Smooth muscle cell (in vitro differentiated cells): ENCODE measurements around the gene RGS12. TPM values are rescaled to one million over a fixed set of nuclear protein-coding genes. Genes with fewer than 3 reads are reported as not detected.

Experiments used
- DNase-seq: peaks from one replicate; lab custom pipeline; 2025; ENCODE audit not compliant: unreplicated experiment; lab: John Stamatoyannopoulos, UW
- H2AFZ ChIP-seq: fragments of 200-600 bp; sonication (generic); 2 replicates; pipeline ENCODE4 v1.6.0; 2016; ENCODE audit warnings: antibody characterized with exemption, low read depth, mild to moderate bottlenecking
- H3F3A ChIP-seq: fragments of 200-600 bp; sonication (generic); 2 replicates; pipeline ENCODE4 v1.6.0; 2017; ENCODE audit warnings: antibody characterized with exemption, low read depth
- H3K27ac ChIP-seq: fragments of 200-600 bp; sonication (generic); 2 replicates; pipeline ENCODE4 v1.5.1; 2016; ENCODE audit warnings: low read depth, mild to moderate bottlenecking
- H3K27me3 ChIP-seq: fragments of 200-600 bp; sonication (generic); 2 replicates; pipeline ENCODE4 v1.6.1; 2016; ENCODE audit warnings: low read depth, mild to moderate bottlenecking
- H3K36me3 ChIP-seq: fragments of 200-600 bp; sonication (generic); 2 replicates; pipeline ENCODE4 v1.5.1; 2016; ENCODE audit warnings: low read depth
- H3K4me1 ChIP-seq: fragments of 200-600 bp; sonication (generic); 2 replicates; pipeline ENCODE4 v1.5.1; 2016; ENCODE audit warnings: low read depth
- H3K4me2 ChIP-seq: fragments of 200-600 bp; sonication (generic); 2 replicates; pipeline ENCODE4 v1.6.0; 2016; ENCODE audit warnings: mild to moderate bottlenecking
- H3K4me3 ChIP-seq: fragments of 200-600 bp; sonication (generic); 2 replicates; pipeline ENCODE4 v1.5.1; 2016; ENCODE audit warnings: mild to moderate bottlenecking
- H3K79me2 ChIP-seq: fragments of 200-600 bp; sonication (generic); 2 replicates; pipeline ENCODE4 v1.6.0; 2016; ENCODE audit warnings: low read depth, mild to moderate bottlenecking
- H3K9ac ChIP-seq: fragments of 200-600 bp; sonication (generic); 2 replicates; pipeline ENCODE4 v1.6.0; 2016; ENCODE audit warnings: low read depth
- H3K9me3 ChIP-seq: fragments of 200-600 bp; sonication (generic); replicated peaks from 2 replicates; pipeline ENCODE4 v1.5.1; 2016; ENCODE audit warnings: low read depth
- H4K20me1 ChIP-seq: fragments of 200-600 bp; sonication (generic); 2 replicates; pipeline ENCODE4 v1.6.0; 2016; ENCODE audit warnings: low read depth
- WGBS: methylation state at CpG from one replicate; pipeline ENCODE4 v1.1.7; 2016; ENCODE audit warnings: low lambda C conversion rate; 5-methylcytosine and 5-hydroxymethylcytosine counted together
- polyA plus RNA-seq: library from polyadenylated mRNA; unstranded; fragments of >200 nt; fragmentation: Nextera tagmentation; extraction: Ambion mirVana; gene quantifications from 2 replicates; pipeline ENCODE4 v1.2.1, GENCODE V29; 2016
- total RNA-seq: library from RNA; depleted of rRNA; stranded (reverse); fragments of >200 nt; gene quantifications from 2 replicates; pipeline ENCODE4 v1.2.3, GENCODE V29; 2014
- TF ChIP-seq, protein P1 (sequence below): fragments of 200-600 bp; sonication (generic); IDR thresholded peaks from 2 replicates; pipeline ENCODE4 v1.5.1; 2017; ENCODE audit warnings: borderline replicate concordance, mild to moderate bottlenecking, antibody characterized with exemption; ENCODE audit not compliant: insufficient read depth, poor library complexity, severe bottlenecking

RGS12 gene
- total and polyA plus RNA-seq, 2 experiments from 2014 or later = 20.5 to 28.5 TPM

DNA sequence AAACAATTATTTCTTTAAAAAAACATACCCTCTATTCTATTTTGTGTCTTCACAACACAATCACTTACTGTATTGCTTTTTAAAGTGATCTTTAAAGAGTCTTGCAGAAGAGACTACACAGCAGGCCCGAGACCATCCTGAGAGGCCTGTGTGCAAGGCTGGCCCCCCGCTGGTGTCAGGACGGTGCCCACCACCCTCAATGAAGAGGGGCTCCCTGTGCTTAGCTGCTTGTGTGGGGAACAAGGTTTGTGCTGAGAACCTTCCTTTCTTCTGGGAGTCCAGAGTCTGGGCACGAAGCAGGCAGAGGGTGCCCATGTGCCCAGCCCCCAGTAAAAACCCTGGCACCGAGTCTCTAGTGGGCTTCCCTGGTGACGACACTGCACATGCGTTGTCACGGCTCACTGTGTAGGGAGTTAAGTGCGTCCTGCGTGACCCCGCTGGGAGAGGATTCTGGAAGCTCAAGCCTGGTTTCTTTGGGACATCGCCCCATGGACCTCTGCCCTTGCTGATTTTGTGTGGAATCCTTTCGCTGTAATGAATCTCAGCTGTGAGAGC is 22.0 kb downstream of the RGS12 start:
- no peak for DNase-seq
- 97% methylated on average over 13 of the region's 13 CpGs for WGBS
- TF ChIP-seq, protein P1, sequence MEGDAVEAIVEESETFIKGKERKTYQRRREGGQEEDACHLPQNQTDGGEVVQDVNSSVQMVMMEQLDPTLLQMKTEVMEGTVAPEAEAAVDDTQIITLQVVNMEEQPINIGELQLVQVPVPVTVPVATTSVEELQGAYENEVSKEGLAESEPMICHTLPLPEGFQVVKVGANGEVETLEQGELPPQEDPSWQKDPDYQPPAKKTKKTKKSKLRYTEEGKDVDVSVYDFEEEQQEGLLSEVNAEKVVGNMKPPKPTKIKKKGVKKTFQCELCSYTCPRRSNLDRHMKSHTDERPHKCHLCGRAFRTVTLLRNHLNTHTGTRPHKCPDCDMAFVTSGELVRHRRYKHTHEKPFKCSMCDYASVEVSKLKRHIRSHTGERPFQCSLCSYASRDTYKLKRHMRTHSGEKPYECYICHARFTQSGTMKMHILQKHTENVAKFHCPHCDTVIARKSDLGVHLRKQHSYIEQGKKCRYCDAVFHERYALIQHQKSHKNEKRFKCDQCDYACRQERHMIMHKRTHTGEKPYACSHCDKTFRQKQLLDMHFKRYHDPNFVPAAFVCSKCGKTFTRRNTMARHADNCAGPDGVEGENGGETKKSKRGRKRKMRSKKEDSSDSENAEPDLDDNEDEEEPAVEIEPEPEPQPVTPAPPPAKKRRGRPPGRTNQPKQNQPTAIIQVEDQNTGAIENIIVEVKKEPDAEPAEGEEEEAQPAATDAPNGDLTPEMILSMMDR = no peak
- Histone ChIP-seq H3K36me3 (no peaks in the 10 kb centered on the region), H3K4me3 (no peak overlapping the region), H4K20me1 (peaks cover 90% of the 10 kb centered on the region), H3K4me2 (no peak overlapping the region), H3K9ac (no peak overlapping the region), H3K9me3 (no peaks in the 10 kb centered on the region), H3K27me3 (no peaks in the 10 kb centered on the region), H3K4me1 (no peaks in the 10 kb centered on the region), H3F3A (no peaks in the 10 kb centered on the region), H2AFZ (no peak overlapping the region), H3K79me2 (no peaks in the 10 kb centered on the region), H3K27ac (no peak overlapping the region)

DNA sequence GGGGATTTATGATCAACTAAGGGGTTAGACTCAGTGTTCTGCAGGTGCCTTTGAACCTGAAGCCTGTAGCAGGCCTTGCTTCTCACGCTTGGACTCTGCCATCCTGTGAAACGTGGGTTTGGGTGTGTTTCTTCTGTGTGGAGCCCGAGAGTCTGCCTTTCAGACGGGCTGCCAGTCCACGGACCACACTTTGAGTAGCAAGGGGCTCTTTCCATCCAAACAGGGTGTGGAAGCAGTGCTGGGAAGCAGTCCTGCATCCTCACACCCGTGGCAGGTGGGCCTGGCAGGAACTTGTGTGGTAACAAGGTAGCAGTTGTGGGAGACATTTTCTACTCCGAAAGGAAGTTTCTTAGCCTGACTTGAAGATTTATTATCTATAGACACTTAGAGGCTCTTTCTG is 22.7 kb downstream of the RGS12 start:
- no peak for DNase-seq
- WGBS = 96% methylated on average over 7 of the region's 7 CpGs
- TF ChIP-seq, protein P1 = no peak
- Histone ChIP-seq H3K9me3 (no peaks in the 10 kb centered on the region), H3K4me1 (no peaks in the 10 kb centered on the region), H3K4me3 (no peak overlapping the region), H3F3A (no peaks in the 10 kb centered on the region), H3K36me3 (no peaks in the 10 kb centered on the region), H3K27ac (no peak overlapping the region), H3K27me3 (no peaks in the 10 kb centered on the region), H3K4me2 (no peak overlapping the region), H3K79me2 (no peaks in the 10 kb centered on the region), H4K20me1 (peaks cover 93% of the 10 kb centered on the region), H3K9ac (no peak overlapping the region), H2AFZ (no peak overlapping the region)

DNA sequence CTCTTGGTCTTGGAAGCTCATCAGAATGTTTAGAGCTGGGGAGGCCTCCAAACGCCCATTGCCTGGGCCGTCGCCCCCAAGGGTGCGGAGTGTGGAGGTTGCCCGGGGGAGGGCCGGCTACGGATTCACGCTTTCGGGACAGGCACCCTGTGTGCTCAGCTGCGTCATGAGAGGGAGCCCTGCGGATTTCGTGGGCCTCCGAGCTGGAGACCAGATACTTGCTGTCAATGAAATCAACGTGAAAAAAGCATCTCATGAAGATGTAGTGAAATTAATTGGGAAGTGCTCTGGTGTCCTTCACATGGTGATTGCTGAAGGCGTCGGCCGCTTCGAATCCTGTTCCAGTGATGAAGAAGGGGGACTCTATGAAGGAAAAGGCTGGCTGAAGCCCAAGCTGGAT is 23.3 kb downstream of the RGS12 start:
- H3K4me2 ChIP-seq = no peak overlapping the region
- DNase-seq = no peak
- TF ChIP-seq, protein P1 = no peak
- no peaks in the 10 kb centered on the region for H3F3A ChIP-seq
- no peaks in the 10 kb centered on the region for H3K27me3 ChIP-seq
- H2AFZ ChIP-seq = no peak overlapping the region
- 97% methylated on average over 18 of the region's 18 CpGs for WGBS
- H3K27ac ChIP-seq = no peak overlapping the region
- no peaks in the 10 kb centered on the region for H3K36me3 ChIP-seq
- H3K4me3 ChIP-seq = no peak overlapping the region
- H4K20me1 ChIP-seq = peaks cover 93% of the 10 kb centered on the region
- H3K9ac ChIP-seq = no peak overlapping the region
- H3K4me1 ChIP-seq = no peaks in the 10 kb centered on the region
- no peaks in the 10 kb centered on the region for H3K79me2 ChIP-seq
- no peaks in the 10 kb centered on the region for H3K9me3 ChIP-seq

DNA sequence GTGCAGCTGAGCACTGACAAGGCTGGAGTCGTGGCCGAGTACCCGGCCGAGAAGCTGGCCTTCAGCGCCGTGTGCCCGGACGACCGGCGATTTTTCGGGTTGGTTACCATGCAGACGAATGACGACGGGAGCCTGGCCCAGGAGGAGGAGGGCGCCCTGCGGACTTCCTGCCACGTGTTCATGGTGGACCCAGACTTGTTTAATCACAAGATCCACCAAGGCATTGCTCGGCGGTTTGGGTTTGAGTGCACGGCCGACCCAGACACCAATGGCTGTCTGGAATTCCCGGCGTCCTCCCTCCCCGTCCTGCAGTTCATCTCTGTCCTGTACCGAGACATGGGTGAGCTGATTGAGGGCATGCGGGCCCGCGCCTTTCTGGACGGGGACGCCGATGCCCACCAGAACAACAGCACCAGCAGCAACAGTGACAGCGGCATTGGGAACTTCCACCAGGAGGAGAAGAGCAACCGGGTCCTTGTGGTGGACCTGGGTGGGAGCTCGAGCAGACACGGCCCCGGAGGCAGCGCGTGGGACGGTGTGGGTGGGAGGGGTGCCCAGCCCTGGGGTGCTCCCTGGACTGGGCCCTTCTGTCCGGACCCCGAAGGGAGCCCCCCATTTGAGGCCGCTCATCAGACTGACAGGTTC is 24.3 kb downstream of the RGS12 start:
- H2AFZ ChIP-seq = no peak overlapping the region
- H3K79me2 ChIP-seq = no peaks in the 10 kb centered on the region
- H3K4me3 ChIP-seq = no peak overlapping the region
- TF ChIP-seq, protein P1 = no peak
- peaks cover 93% of the 10 kb centered on the region for H4K20me1 ChIP-seq
- H3K36me3 ChIP-seq = no peaks in the 10 kb centered on the region
- H3F3A ChIP-seq = no peaks in the 10 kb centered on the region
- 96% methylated on average over 38 of the region's 42 CpGs for WGBS
- no peak for DNase-seq
- H3K27me3 ChIP-seq = no peaks in the 10 kb centered on the region
- H3K9ac ChIP-seq = no peak overlapping the region
- no peak overlapping the region for H3K27ac ChIP-seq
- H3K9me3 ChIP-seq = no peaks in the 10 kb centered on the region
- no peak overlapping the region for H3K4me2 ChIP-seq
- peaks cover 9% of the 10 kb centered on the region for H3K4me1 ChIP-seq
